Cardiac fibroblast (primary cell): ENCODE results near the gene TRAM2.

Experiments used
- DNase-seq, 2 donors: peaks; one replicate each; pipeline versions ENCODE4 v3.0.0 to v3.0.0-alpha.2; 2010; ENCODE audit warnings: low read depth in 2 of 2
- H3K4me3 ChIP-seq, 2 donors: replicated peaks in 1 of 2; 1 replicate in 1 of 2; 2 replicates in 1 of 2; pipeline ENCODE4 v1.5.1; 2011; ENCODE audit warnings: low read depth in 2 of 2, low read length in 2 of 2, mild to moderate bottlenecking in 2 of 2, moderate library complexity in 1 of 2
- TF ChIP-seq, protein P1 (sequence below): IDR thresholded peaks from one replicate; pipeline ENCODE4 v1.5.1; 2011; ENCODE audit warnings: low read depth, mild to moderate bottlenecking, low read length, inconsistent platforms

The TRAM2 gene

DNA sequence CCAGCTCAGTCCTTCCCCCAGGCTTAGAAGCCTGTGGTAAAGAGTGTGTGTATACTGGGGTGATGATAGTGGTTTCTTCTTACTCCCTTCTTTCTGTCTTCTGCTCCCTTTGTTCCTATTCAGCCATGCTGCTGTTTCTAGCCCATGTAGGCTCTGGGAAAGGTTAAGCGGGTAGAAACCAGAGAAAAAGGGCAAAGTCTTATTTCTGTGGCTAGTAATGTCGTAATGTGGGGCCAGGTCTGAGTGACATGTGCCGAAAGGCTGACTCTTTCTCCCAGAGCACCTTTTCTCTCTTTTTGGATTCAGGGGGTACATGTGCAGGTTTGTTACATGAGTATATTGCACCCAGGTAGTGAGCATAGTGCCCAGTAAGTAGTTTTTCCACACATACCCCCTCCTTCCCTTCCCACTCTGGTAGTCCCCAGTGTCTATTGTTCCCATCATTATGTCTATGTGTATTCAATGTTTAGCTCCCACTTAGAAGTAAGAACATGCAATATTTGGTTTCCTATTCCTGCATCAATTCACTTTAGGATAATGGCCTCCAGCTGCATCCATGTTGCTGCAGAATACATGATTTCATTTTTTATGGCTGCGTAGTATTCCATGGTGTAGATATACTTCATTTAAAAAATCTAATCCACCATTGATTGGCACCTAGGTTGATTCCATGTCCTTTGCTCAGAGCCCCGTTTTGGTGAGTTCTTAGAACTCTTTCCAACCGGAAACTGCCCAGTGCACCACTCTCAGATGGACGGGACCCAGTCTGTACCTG, 82.4 kb downstream of the TRAM2 start:
- peak in 1 of 2 donors; percentile 23 for DNase-seq
- H3K4me3 ChIP-seq: no peak overlapping the region
- TF ChIP-seq, protein P1, sequence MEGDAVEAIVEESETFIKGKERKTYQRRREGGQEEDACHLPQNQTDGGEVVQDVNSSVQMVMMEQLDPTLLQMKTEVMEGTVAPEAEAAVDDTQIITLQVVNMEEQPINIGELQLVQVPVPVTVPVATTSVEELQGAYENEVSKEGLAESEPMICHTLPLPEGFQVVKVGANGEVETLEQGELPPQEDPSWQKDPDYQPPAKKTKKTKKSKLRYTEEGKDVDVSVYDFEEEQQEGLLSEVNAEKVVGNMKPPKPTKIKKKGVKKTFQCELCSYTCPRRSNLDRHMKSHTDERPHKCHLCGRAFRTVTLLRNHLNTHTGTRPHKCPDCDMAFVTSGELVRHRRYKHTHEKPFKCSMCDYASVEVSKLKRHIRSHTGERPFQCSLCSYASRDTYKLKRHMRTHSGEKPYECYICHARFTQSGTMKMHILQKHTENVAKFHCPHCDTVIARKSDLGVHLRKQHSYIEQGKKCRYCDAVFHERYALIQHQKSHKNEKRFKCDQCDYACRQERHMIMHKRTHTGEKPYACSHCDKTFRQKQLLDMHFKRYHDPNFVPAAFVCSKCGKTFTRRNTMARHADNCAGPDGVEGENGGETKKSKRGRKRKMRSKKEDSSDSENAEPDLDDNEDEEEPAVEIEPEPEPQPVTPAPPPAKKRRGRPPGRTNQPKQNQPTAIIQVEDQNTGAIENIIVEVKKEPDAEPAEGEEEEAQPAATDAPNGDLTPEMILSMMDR: no peak

- peak in 1 of 2 donors; percentile 23 for DNase-seq
- H3K4me3 ChIP-seq: no peak overlapping the region
- TF ChIP-seq, protein P1: no peak
These were observed 83.2 kb downstream of the TRAM2 start for GRCh38 chr6:52493669-52494068.

DNA sequence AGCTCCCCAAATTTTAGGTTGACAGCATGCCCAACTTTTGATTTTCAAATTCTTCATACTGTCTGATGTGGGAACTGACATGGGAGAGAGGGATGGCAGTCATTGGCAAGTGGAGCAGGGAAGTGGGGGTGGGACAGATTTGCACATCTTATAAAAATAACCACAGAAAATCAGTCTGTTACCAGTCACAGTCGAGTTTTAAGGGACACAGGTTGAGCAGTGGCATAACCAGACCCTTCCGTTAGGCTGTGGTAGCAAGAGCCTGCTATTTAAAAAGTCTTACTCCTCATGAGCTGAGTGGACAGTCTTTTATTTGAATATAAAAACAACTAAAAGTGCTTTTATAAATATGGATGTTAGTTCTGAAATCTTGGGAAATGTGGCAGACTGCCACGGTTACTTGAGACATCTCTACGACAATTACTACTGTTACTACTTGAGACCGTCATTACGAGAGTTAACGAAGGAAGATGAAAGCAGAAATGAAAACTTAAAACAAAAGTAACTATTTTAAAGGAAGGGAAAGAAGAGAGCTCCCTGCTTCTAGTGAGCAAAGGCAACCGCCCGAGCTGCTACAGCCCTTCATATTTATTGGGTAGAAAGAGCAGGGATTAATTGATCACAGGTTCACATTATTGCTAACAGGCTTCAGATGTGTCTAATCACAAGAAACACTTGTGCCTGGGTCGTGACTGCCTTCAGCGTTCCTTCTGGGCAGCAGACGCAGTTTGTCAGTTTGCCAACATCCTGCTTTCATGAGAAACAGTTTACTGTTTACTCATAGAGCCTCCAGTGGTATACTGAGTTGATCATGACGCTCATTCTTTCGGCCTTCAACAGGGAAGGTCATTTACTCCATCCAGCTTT, 85.4 kb downstream of the TRAM2 start:
- peak; percentile 50 to 76 for DNase-seq
- TF ChIP-seq, protein P1: no peak
- no peak overlapping the region for H3K4me3 ChIP-seq

GRCh38 chr6:52489881-52490280, 87.0 kb downstream of the TRAM2 start:
- peak in 1 of 2 donors; percentile 49 for DNase-seq
- TF ChIP-seq, protein P1: no peak
- H3K4me3 ChIP-seq: no peak overlapping the region

GRCh38 chr6:52483671-52484003, 93.2 kb downstream of the TRAM2 start:
- TF ChIP-seq, protein P1: no peak
- no peak for DNase-seq

DNA sequence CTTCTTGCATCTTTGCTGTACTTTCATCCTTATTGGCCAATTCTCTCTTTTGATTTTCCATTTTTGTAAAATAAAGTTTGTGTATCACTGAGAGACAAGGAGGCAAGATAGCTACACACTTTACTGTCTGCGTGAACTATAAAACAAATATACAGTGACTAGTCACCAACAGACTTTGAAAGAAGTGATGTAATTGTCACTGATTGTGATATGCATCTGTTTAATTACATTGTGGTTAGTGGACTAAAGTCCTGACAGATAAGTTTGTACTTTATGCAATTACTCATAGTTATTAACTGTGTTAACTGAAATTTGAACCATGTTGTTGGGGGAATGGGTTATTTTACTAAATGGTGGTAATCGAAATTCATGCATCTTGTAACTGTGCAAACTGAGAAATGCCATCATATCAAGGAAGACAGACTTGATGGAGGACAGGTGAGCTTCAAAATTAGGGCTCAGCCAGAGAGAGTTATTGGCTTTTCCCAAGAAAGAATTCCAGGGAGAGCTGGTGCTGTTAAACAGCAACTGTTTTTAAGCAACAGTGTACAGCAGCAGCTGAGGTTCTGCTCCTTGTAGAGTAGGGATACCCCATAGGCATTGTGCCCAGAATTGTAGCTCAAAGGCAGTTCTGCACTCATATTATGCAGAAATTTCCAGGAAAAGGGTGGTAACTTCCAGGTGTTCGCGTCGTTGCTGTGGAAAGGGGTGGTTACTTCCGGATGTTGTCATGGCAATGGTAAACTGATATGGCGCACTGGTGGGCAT, 93.8 kb downstream of the TRAM2 start:
- no peak for DNase-seq

More at GRCh38 chr6:52483671-52484003, 93.2 kb downstream of the TRAM2 start:
- H3K4me3 ChIP-seq: no peak overlapping the region

More for the DNA sequence above, 93.8 kb downstream of the TRAM2 start:
- H3K4me3 ChIP-seq: no peak overlapping the region
- TF ChIP-seq, protein P1: no peak
